GM21717 (cell line): ENCODE results near the gene MS4A1.
"Not testable (repeated sequence)": the region's sequence is repeated elsewhere in the genome, so short reads cannot be mapped to it uniquely, and the experiment has no call there.

ENCODE experiments used
- ATAC-seq: cut with Tn5 transposase; IDR thresholded peaks from one replicate; pipeline ENCODE4 v1.9.1; 2021; ENCODE audit warnings: mild to moderate bottlenecking, moderate library complexity; ENCODE audit not compliant: unreplicated experiment

The MS4A1 gene

DNA sequence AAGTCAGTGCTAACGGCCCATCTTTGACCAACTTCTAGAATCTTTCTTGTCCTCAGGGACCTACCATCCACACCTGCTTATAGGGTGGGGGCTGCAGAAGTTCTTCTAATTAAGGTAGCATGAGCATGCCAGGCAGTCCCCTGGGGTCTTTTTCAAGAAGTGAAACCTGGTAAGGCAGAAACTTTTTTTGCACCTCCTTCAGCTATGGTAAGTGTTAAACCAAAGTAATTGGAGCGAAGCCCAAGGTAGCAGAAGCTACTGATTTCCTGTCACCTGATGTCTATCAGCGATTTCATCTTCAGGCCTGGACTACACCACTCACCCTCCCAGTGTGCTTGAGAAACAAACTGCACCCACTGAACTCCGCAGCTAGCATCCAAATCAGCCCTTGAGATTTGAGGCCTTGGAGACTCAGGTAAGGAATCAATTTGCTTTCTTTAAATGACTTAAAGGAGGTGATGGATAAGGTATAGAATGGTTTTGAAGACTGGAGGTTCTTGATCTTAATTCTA, at the start of gene MS4A1:
TSS of gene MS4A1 (plus strand) at position 317 of the 512 bp plus-strand sequence. CDS start 6,528 bp downstream, outside the sequence.
- peak; percentile 78 for ATAC-seq

DNA sequence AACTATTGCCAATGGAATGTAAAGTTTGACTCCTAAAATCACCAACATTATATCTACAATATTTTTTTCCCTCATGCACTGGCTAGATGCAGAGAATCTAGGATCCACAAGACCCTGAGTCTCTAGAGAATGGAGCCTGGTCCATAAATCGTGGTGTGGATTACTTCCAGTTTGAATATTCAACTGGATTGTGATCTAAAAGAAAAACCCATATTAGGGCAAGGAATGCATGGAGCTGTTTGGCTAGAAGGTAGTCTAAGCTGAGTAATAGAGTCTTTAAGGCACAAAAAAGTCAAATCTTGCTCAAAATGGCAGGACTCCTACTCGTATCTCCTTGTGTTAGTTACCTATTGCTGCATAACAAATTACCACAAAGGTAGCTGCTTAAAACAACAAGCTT, 35.6 kb upstream of the MS4A1 start:
- ATAC-seq = no peak

DNA sequence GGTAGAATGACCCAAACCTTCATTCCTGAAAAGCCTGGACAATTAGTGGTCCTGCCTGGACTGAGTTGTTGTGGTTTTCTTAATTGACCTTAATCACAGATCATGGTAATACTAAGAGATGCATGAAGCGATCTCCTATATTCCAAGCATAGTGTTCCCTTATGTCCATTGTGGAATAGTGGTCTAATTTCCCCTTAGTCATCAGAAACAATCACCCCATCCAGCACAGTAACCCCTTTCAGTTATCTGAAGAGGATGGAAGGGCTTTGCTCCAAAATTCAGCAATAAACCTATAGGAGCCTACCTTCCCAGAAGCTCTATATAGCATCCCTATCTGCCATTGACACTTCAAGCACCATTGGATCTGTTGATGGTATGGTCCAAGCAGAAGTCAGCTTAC, 33.0 kb upstream of the MS4A1 start:
- ATAC-seq = no peak

GRCh38 chr11:60428517-60428916, 27.1 kb upstream of the MS4A1 start:
- no peak for ATAC-seq

GRCh38 chr11:60429272-60429671, 26.4 kb upstream of the MS4A1 start, which contains the start of gene MS4A5:
Gene MS4A5 (plus strand): TSS chr11:60429572. CDS start chr11:60429675, 103 bp downstream.
- ATAC-seq = no peak

DNA sequence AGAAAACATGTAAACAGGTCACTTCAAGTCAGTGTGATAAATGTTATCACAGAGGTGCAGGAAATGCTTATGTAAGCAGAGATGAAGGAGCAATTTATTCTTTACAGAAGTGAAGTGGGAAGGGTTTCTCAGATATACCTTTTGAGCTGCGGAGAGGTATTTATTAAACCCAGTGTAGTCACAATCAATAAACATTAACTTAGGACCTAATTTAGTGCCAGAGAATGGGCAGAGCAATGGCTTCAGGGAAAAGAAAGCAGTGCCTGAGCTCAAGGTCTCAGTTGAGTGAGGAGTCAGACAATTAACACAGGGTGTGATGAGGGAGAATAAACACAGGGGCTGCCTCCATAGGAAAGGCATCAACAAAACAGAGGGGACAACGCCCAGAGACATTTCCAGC, 24.4 kb upstream of the MS4A1 start:
- ATAC-seq = no peak

- ATAC-seq = no peak
Measured at GRCh38 chr11:60433401-60433800, 22.2 kb upstream of the MS4A1 start.

- no peak for ATAC-seq
Measured at GRCh38 chr11:60447070-60447469, 8.6 kb upstream of the MS4A1 start.

- no peak for ATAC-seq
Measured at GRCh38 chr11:60447846-60448245, 7.8 kb upstream of the MS4A1 start.

GRCh38 chr11:60451185-60451584, 4.5 kb upstream of the MS4A1 start:
- not testable (repeated sequence) for ATAC-seq

GRCh38 chr11:60454212-60454611, 1.4 kb upstream of the MS4A1 start:
- ATAC-seq = no peak

GRCh38 chr11:60457576-60457975, 1.9 kb downstream of the MS4A1 start:
- ATAC-seq = peak; percentile 43

DNA sequence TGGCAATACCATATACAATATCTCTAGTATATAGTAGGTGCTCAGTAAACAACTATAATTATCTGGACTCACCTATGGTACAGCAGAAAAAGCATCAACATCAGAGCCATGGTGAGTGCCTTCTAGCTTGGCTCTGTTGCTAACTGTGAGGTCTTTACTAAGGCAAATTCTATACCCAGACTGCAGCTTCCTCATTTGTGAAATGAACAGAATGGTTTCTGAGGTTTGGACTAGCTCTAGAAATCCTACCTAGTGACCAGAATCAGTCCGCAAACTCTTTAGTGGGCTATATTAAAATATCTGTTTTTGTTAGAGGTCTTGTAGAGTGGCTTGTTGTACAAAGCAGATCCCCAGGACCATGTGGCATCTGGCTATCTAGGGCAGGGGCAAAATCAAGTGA, 3.7 kb downstream of the MS4A1 start:
- no peak for ATAC-seq

GRCh38 chr11:60468829-60469228, 13.2 kb downstream of the MS4A1 start:
- ATAC-seq = no peak

GRCh38 chr11:60469723-60470122, 14.1 kb downstream of the MS4A1 start:
- no peak for ATAC-seq

GRCh38 chr11:60477035-60477445, 21.4 kb downstream of the MS4A1 start:
- peak; percentile 67 for ATAC-seq

GRCh38 chr11:60482361-60482760, 26.7 kb downstream of the MS4A1 start:
- ATAC-seq = no peak

- peak; percentile 97 for ATAC-seq
Measured at GRCh38 chr11:60485987-60486386, 30.3 kb downstream of the MS4A1 start.

DNA sequence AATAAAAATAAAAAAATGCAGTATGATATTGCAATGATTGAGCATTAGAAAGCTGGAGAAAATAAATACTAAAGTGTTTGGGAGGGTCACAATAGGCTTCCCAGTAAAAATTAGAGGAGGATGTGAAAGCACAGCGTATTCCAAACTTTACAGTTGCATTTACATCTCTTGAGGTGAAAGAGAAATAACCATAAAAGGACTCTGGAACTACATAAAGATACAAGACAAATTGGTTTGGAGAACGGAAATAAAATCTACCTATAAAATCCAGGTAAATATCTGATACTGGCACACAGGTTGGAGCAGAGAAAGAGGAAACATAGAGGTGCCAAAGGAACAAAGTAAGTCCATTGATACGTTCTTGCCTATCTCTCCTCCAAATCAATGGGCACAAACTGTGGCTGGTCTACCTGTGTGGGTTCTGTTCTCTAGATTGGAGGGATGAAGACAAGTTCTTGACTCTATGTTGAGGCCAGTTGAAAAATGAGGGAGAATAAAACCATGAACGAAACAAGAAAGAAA, 36.9 kb downstream of the MS4A1 start, which contains the start of gene MS4A12:
TSS of gene MS4A12 (plus strand) at position 291 of the 522 bp plus-strand sequence. CDS start 4,541 bp downstream, outside the sequence.
- ATAC-seq = no peak

- ATAC-seq = no peak
Measured at GRCh38 chr11:60493454-60493853, 37.8 kb downstream of the MS4A1 start.

DNA sequence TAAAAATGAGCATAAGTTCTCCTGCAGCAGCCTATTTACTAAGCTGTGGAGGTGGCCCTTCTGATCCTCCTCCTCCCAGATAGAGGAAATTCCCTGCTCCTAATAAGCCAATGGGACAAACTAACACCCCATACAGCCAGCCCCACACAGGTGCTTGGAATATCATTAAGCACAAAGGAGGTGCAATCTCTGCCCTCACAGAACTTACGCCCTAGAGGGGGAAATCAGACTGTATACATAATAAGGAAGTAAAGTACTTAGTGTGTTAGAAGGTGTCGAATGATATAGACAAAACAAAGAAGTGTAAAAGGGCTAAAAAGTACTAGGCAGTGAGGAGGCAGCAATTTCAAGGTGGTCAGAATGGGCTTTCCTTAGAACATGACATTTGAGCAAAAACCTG, 42.8 kb downstream of the MS4A1 start:
- no peak for ATAC-seq

DNA sequence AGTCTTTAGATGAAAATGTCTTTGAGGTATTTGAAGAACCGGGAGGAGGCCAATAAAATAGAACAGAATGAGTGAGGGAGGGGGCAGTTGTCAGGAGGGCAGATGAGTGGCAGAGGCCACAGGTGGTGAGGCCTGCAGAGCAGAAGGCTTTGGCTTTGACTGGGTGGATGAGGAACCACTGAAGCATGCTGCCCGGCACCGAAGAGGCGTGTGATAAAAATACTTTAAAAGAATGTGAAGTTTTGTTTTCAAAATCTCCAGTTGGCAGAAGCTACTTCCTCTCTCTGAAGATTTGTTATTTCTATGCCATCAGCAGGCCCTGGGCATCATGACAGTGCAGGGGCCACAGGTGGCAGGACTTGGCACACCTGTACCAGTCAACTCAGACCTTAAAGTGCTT, 43.2 kb downstream of the MS4A1 start:
- peak; percentile 80 for ATAC-seq
